Effector CD4-positive, alpha-beta T cell (primary cell): ENCODE data around the gene MAFB.
"Not testable (repeated sequence)": the region's sequence is repeated elsewhere in the genome, so short reads cannot be mapped to it uniquely, and the experiment has no call there.

ENCODE experiments used
- DNase-seq: peaks from one replicate; pipeline ENCODE4 v3.0.0-alpha.2; 2020
- total RNA-seq: gene quantifications from one replicate; lab custom pipeline; 2026; lab: John Stamatoyannopoulos, UW

The MAFB gene
- 0.75 reads per million for total RNA-seq

- DNase-seq, result no peak
Measured at GRCh38 chr20:40689100-40689942, at the start of gene MAFB. Gene MAFB (minus strand): TSS chr20:40689236. CDS start chr20:40688850, 386 bp downstream.

- DNase-seq, result not testable (repeated sequence)
Measured at GRCh38 chr20:40736468-40736867, 47.4 kb upstream of the MAFB start.

DNA sequence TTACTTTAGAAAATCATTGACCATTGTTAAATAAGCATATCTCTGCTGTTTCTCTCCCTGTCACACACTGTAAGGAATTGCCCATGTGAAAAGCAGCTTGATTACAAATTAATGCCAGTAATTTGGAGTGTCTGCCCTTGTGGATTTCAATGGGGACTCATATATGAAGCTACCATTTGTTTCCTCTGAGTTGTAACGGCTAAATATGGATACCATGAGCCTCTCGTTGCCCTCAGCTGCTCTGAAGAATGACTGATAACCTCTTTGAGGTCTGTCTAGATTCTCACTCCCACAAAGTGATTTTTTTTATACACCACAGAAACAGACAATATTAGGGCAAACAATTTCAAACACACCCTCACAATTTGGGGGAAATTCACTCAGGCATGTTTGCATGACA, 40.0 kb upstream of the MAFB start:
- DNase-seq, result no peak

DNA sequence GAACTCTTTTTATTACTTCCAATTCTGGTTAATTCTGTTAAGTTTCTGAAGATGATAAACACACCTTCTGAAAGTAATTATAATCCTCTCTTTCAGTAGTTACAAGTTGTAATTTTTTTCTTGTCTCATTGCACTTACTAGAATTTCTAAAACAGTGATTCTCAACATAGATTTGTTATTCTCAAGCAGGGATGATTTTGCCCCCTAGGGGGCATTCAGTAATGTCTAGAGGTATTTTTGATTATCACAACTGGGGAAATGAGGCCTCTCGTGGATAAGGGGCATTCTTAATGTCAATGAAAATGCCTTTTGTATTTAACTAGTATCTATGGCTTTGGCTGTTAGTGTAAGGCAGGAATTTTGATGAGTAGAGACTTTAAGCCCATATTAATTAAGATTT, 39.4 kb upstream of the MAFB start:
- no peak for DNase-seq

DNA sequence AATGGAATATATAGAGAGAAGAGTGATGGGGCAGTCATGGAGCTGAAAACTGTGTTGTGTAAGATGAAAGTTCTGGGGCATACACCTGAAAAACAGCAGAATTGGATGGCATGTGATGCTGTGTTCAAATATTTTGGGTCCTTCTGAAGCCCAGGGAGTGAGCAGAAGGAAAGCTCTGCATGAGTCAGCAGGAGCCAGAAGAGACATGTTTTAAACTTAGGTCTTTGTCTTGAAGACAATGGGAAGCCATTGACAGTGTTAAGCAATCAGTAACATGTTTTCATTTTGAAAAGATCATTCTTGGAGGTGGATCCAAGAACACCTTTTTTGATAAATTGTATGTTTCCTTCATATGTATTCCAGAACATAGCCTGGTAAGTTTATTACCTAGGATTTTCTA, 38.9 kb upstream of the MAFB start:
- no peak for DNase-seq

- DNase-seq, result no peak
Measured at GRCh38 chr20:40726776-40727175, 37.7 kb upstream of the MAFB start.

- no peak for DNase-seq
Measured at GRCh38 chr20:40724566-40724965, 35.5 kb upstream of the MAFB start.

DNA sequence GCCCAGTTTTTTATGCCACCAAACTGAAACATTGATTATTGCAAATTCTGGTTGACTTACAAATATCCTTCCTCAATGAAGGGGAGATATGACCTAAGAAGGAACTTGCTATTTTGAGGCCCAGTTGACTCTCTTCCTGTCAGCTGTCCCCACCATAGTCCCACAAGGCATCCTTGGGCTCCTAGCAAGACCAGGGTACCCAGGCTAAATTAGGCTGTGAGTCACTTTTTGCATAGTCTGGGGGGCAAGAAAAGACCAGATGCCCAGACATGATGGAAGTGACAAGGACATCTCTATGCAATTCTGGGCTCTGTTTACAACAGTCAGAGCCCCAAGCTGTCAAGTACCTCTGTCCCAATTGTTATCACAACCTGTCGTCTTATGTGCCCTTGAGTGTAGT, 31.8 kb upstream of the MAFB start:
- DNase-seq, result no peak

DNA sequence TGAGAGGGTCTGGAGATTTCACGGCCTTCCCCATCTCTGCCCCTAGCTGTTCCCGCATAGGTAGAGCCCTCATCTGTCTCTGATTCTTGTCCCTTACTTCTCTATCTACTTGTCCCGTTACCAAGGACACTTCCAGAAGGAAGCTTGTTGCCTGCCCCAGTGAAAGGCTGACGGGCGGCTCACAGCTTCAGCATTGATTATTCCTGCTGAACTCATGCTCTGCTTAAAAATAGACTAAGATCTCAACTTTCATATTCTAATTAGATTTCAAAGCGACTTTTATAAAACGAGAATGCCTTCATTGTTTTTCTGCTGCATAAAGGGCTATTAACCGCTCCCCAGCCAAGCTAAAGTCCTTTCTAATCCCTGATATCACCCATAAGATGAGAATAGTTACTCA, 31.1 kb upstream of the MAFB start:
- DNase-seq, result no peak

- DNase-seq, result no peak
Measured at GRCh38 chr20:40718982-40719729, 30.1 kb upstream of the MAFB start.

GRCh38 chr20:40718214-40718977, 29.4 kb upstream of the MAFB start:
- no peak for DNase-seq

DNA sequence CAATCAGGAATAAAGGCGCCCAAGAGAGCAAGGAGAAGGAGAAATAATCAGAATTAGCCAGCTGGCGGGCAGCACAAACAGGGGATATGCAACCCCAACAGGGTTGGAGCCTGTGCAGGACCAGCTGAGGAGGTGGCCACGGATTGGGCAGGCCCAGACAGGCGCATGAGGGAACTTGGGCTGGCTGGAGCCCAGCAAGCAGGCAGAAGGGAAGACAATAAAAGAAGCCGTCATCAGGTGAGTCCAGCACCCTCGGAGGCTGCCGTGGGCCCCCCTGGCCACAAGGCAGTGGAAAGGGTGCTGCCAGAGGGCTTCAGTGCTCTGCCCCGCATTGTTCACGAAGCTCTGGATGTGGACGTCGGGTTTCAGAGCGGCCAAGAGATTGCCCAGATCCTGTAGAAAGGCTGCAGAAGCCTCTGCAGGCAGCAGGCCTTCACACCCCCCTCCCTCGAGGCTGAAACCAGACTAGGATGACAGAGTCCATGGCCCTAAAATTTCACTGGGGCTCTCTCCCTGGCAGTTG, 28.4 kb upstream of the MAFB start:
- DNase-seq, result no peak

DNA sequence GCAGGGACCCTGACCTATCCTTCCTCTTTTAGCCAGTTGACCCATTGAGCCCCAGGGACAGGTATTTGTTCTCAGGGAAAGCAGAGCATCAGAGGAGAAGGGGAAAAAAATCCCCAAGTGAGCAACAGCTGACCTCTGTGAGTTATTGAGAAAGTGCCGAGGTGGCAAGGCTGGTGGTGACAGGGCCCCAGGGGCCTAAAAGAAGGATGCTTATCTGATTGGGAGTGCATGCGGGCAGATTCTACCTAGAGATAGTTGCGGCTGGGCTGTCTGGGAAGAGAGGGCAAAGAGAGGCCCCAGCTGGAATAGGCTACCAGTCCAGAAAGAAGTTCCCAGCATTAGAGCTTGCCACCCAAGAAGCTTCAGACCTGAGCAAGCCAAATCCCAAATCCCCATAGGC, 26.5 kb upstream of the MAFB start:
- DNase-seq, result no peak

DNA sequence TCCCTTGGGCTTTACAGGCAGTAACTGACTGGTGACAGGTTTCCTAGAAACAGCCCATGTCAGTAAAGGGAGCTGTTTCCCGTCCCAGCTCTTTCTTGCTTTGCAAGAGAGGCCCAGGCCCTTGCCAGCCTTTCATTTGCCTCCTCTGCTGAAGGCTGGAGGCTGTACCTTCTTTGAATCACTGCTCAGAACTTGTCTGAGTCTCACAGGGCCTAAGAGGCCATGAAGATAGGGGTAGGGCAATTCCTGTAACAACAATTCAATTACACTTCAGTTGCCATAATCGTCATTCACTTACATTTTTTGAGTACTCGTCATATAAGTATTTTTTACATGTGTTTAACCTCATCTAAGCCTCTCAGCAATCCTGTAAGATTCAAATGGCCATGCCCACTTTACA, 25.9 kb upstream of the MAFB start:
- no peak for DNase-seq

- no peak for DNase-seq
Measured at GRCh38 chr20:40714109-40714508, 25.1 kb upstream of the MAFB start.

DNA sequence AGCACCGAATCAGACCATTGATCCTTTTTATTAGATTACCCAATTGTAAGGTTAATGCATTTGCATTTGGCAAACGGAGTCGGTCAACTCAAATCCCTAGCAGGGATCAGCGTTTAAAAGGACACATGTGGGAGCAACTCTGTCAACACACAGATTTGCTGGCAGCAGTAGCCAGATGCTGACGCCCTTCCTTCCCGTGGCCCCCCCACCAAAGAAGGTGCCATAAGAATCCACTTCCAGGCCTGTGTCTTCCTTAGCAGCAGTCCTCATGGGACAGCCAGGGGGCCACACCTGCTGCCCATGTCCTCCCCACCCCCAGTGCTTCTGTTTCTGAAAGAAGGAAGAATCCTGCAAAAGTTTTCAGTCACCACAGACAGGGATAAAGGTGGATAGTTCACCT, 24.5 kb upstream of the MAFB start:
- no peak for DNase-seq

- DNase-seq, result no peak
Measured at GRCh38 chr20:40711079-40711478, 22.0 kb upstream of the MAFB start.

- DNase-seq, result no peak
Measured at GRCh38 chr20:40710603-40711002, 21.6 kb upstream of the MAFB start.

DNA sequence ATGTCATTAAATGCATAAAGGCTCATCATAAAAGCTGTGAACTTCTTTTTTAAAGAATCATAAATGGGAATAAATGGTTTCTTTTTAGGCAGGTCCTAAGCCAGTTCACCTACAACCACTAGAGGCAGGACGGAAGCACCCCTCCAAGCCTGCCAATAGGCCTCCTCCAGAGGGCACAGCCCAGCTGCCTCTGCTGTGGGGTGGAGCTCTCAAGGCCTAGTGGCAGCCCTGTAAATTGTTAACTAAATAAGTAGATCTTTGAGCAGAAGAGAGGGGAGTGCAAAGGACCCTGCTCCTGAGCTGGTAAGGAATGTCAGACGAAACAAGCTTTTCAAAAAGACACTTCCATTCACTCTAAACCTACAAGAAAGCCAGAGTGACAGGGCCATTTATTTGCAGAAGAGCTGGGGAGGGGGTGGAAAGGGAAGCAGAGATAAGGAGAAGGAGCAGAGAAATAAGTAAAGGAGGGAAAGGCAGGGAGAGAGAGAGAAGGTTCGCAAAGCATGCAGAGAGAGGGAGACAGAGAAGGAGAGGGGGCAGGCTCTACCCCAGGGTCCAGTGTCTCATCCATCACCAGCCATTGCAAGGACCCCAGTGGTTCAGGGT, 18.0 kb upstream of the MAFB start:
- DNase-seq, result no peak

DNA sequence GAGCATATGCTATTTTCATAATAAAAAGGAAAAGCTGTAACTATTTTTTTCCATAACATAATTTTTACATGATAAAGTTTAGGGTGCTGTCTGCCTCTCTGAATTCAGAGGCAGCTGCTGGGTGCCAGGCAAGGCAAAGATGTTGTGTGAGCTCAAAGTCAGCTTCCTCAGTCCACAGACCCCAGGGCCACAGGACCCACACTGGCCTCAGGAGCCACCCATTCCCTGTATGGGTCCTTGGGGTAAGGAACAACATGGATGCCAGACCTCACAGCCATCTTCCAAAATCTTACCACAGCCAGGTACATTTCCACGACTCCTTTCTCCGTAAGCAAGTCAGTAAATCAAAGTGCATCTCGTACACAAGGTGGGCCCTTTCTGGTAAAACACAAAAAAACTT, 16.4 kb upstream of the MAFB start:
- DNase-seq, result no peak

DNA sequence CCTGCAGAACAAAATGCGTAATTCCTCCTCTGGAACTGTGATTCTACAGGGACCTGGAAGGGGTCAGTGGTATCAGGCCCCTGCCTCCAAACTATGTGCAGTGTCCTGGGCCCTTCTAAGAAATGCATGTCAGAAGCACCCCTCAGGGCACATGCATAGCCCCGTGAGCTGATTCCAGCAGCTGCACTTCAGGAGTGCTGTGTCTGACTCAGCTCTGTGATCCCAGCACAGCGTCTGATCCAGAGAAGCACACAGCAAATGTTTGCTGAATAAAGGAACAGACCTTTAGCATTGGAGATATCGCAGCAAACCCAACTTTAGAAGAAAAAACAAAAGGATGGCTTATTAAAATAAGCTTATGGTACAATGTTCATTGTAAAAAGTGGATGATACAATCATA, 15.8 kb upstream of the MAFB start:
- DNase-seq, result no peak

GRCh38 chr20:40703975-40704530, 15.0 kb upstream of the MAFB start:
- DNase-seq, result no peak
